DND-41 (cell line): ENCODE measurements around the gene SYNGR3.

Experiments
- CTCF ChIP-seq: IDR thresholded peaks from 2 replicates; pipeline ENCODE4 v1.5.1; 2012; ENCODE audit warnings: borderline replicate concordance, low read length, moderate library complexity, mild to moderate bottlenecking; ENCODE audit not compliant: poor library complexity, severe bottlenecking; ENCODE audit errors: extremely low read depth
- EZH2 ChIP-seq: IDR thresholded peaks from 3 replicates; pipeline ENCODE4 v1.6.1; 2012; ENCODE audit warnings: borderline replicate concordance, low read depth, mild to moderate bottlenecking, moderate library complexity, low read length, inconsistent platforms; ENCODE audit not compliant: severe bottlenecking

GRCh38 chr16:1978476-1979120 is 11.2 kb upstream of the SYNGR3 start:
- no peak for TF ChIP-seq CTCF
- TF ChIP-seq EZH2 = no peak
